ENCODE results near the gene STOML2. TPM values are rescaled to one million over a fixed set of nuclear protein-coding genes. Genes with fewer than 3 reads are reported as not detected.

The STOML2 gene
- total and polyA plus RNA-seq, 4 donors, result 61.2 to 102 (median 76.2) TPM

GRCh38 chr9:35056571-35057270 is 46.2 kb downstream of the STOML2 start:
- Histone ChIP-seq H3K27me3 (ENCODE audit: control insufficient read depth, insufficient read depth, low read length) (no peaks in the 10 kb centered on the region), H3K4me1 (ENCODE audit: control insufficient read depth, insufficient read depth, low read length) (no peaks in the 10 kb centered on the region), H3K36me3 (ENCODE audit: control insufficient read depth, insufficient read depth, low read length) (peaks cover 71% of the 10 kb centered on the region), H3K4me3 (ENCODE audit: low read depth, low read length) (no peak overlapping the region), H3K9me3 (ENCODE audit: control insufficient read depth, insufficient read depth, low read length) (no peaks in the 10 kb centered on the region), H3K27ac (ENCODE audit: low read depth, low read length) (no peak overlapping the region)
- DNase-seq (ENCODE audit: low read depth in 4 of 6, low spot score in 6 of 6), result no peak
- WGBS (ENCODE audit: insufficient coverage), result 100% methylated on average over 4 of the region's 9 CpGs

- DNase-seq (ENCODE audit: low read depth in 4 of 6, low spot score in 6 of 6), result no peak
- Histone ChIP-seq H3K4me1 (ENCODE audit: control insufficient read depth, insufficient read depth, low read length) (no peaks in the 10 kb centered on the region), H3K27me3 (ENCODE audit: control insufficient read depth, insufficient read depth, low read length) (no peaks in the 10 kb centered on the region), H3K9me3 (ENCODE audit: control insufficient read depth, insufficient read depth, low read length) (no peaks in the 10 kb centered on the region), H3K36me3 (ENCODE audit: control insufficient read depth, insufficient read depth, low read length) (peaks cover 63% of the 10 kb centered on the region), H3K4me3 (ENCODE audit: low read depth, low read length) (no peak overlapping the region), H3K27ac (ENCODE audit: low read depth, low read length) (no peak overlapping the region)
- over 99% methylated on average over 8 of the region's 14 CpGs for WGBS (ENCODE audit: insufficient coverage)
Measured at GRCh38 chr9:35054871-35055644, 47.9 kb downstream of the STOML2 start.

- no peaks in the 10 kb centered on the region for H3K4me1 ChIP-seq (ENCODE audit: control insufficient read depth, insufficient read depth, low read length)
- WGBS (ENCODE audit: insufficient coverage), result 79% methylated on average over 4 of the region's 5 CpGs
- no peak overlapping the region for H3K4me3 ChIP-seq (ENCODE audit: low read depth, low read length)
- DNase-seq (ENCODE audit: low read depth in 4 of 6, low spot score in 6 of 6), result no peak
- H3K27ac ChIP-seq (ENCODE audit: low read depth, low read length), result no peak overlapping the region
- H3K9me3 ChIP-seq (ENCODE audit: control insufficient read depth, insufficient read depth, low read length), result no peaks in the 10 kb centered on the region
- no peaks in the 10 kb centered on the region for H3K27me3 ChIP-seq (ENCODE audit: control insufficient read depth, insufficient read depth, low read length)
- peaks cover 63% of the 10 kb centered on the region for H3K36me3 ChIP-seq (ENCODE audit: control insufficient read depth, insufficient read depth, low read length)
Measured at GRCh38 chr9:35054185-35054835, 48.6 kb downstream of the STOML2 start.

GRCh38 chr9:35051069-35051967 is 51.6 kb downstream of the STOML2 start:
- 80% methylated on average over 3 of the region's 7 CpGs for WGBS (ENCODE audit: insufficient coverage)
- Histone ChIP-seq H3K27ac (ENCODE audit: low read depth, low read length) (no peak overlapping the region), H3K36me3 (ENCODE audit: control insufficient read depth, insufficient read depth, low read length) (peaks cover 51% of the 10 kb centered on the region), H3K9me3 (ENCODE audit: control insufficient read depth, insufficient read depth, low read length) (no peaks in the 10 kb centered on the region), H3K4me1 (ENCODE audit: control insufficient read depth, insufficient read depth, low read length) (no peaks in the 10 kb centered on the region), H3K27me3 (ENCODE audit: control insufficient read depth, insufficient read depth, low read length) (no peaks in the 10 kb centered on the region), H3K4me3 (ENCODE audit: low read depth, low read length) (no peak overlapping the region)
- DNase-seq (ENCODE audit: low read depth in 4 of 6, low spot score in 6 of 6), result peak in 4 of 6 donors; percentile 10 to 67 (median 42)

Other genes with a start within 250 kb of the STOML2 start
- gene PHF24, start 144.8 kb downstream of the STOML2 start, total RNA-seq, result 10 to 100 TPM in 1 of 2 donors, 1 to 10 TPM in 1; 7.7 to 36.0 TPM
- gene PHF24, start 144.8 kb downstream of the STOML2 start, polyA plus RNA-seq (ENCODE audit: insufficient read length in 2 of 2), result 10 to 100 TPM; 46.0 to 48.6 TPM
- 10 to 100 TPM; 16.9 to 18.9 TPM for gene DNAJB5, start 113.4 kb downstream of the STOML2 start, total RNA-seq
- 10 to 100 TPM; 53.1 to 54.6 TPM for gene DNAJB5, start 113.4 kb downstream of the STOML2 start, polyA plus RNA-seq (ENCODE audit: insufficient read length in 2 of 2)
- 100 to 1,000 TPM; 201 to 281 TPM for gene VCP, start 30.5 kb downstream of the STOML2 start, total RNA-seq
- gene VCP, start 30.5 kb downstream of the STOML2 start, polyA plus RNA-seq (ENCODE audit: insufficient read length in 2 of 2), result 100 to 1,000 TPM; 229 to 233 TPM
- gene FANCG, start 23.2 kb downstream of the STOML2 start, total RNA-seq, result 10 to 100 TPM; 15.9 to 30.1 TPM
- 10 to 100 TPM; 46.8 to 49.3 TPM for gene FANCG, start 23.2 kb downstream of the STOML2 start, polyA plus RNA-seq (ENCODE audit: insufficient read length in 2 of 2)
- gene PIGO, start 6.5 kb downstream of the STOML2 start, total RNA-seq, result 10 to 100 TPM; 12.2 to 22.9 TPM
- gene PIGO, start 6.5 kb downstream of the STOML2 start, polyA plus RNA-seq (ENCODE audit: insufficient read length in 2 of 2), result 10 to 100 TPM; 17.7 to 28.1 TPM
- 10 to 100 TPM; 12.2 to 16.3 TPM for gene ATOSB, start 12.7 kb upstream of the STOML2 start, total RNA-seq
- gene ATOSB, start 12.7 kb upstream of the STOML2 start, polyA plus RNA-seq (ENCODE audit: insufficient read length in 2 of 2), result 10 to 100 TPM; 30.7 to 32.2 TPM
- gene UNC13B, start 58.9 kb upstream of the STOML2 start, total RNA-seq, result 10 to 100 TPM; 20.2 to 37.9 TPM
- 10 to 100 TPM; 24.2 to 25.6 TPM for gene UNC13B, start 58.9 kb upstream of the STOML2 start, polyA plus RNA-seq (ENCODE audit: insufficient read length in 2 of 2)

All from spinal cord (tissue), 10 donors.